Measurements from ENCODE around the gene HERPUD1. TPM values are rescaled to one million over a fixed set of nuclear protein-coding genes. Genes with fewer than 3 reads are reported as not detected.

Gene HERPUD1
- polyA plus RNA-seq, 1 donor from 2014 or later: 164 TPM

Other genes with a start within 250 kb of the HERPUD1 start
- 108 TPM for gene MT1X, start 249.7 kb upstream of the HERPUD1 start, polyA plus RNA-seq (ENCODE audit: insufficient read depth, low read depth, low replicate concordance)
- gene NUP93, start 202.0 kb upstream of the HERPUD1 start, polyA plus RNA-seq (ENCODE audit: insufficient read depth, low read depth, low replicate concordance): 79.2 TPM
- not detected for gene SLC12A3, start 66.9 kb upstream of the HERPUD1 start, polyA plus RNA-seq (ENCODE audit: insufficient read depth, low read depth, low replicate concordance)
- gene CETP, start 29.8 kb downstream of the HERPUD1 start, polyA plus RNA-seq (ENCODE audit: insufficient read depth, low read depth, low replicate concordance): 1.6 TPM
- 2.0 TPM for gene NLRC5, start 57.4 kb downstream of the HERPUD1 start, polyA plus RNA-seq (ENCODE audit: insufficient read depth, low read depth, low replicate concordance)
- gene CPNE2, start 160.4 kb downstream of the HERPUD1 start, polyA plus RNA-seq (ENCODE audit: insufficient read depth, low read depth, low replicate concordance): 87.8 TPM